ENCODE measurements around the gene MCTP1. TPM values are rescaled to one million over a fixed set of nuclear protein-coding genes. Genes with fewer than 3 reads are reported as not detected.

MCTP1 gene
- total RNA-seq, 1 experiment from 2014 or later: 0.44 TPM

DNA sequence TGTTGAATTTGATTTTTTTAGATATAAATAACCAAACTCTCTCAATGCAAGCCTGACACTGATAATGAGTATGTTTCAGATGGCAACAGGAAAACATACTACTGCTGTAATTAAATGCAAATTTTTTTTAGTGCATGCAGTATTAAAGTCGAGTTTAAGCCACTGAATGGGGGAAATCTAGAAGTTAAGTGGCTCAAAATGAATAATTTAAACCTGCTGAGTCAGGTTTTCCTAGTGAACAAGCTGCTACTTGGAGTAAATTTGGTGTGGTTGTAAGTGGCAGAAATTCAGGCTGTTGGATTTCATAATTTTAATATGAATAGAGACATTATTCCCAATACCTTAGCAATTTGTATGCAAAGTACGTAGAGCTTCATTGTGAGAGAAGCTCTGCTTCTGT is 544.6 kb downstream of the MCTP1 start:
- TF ChIP-seq, protein P1, sequence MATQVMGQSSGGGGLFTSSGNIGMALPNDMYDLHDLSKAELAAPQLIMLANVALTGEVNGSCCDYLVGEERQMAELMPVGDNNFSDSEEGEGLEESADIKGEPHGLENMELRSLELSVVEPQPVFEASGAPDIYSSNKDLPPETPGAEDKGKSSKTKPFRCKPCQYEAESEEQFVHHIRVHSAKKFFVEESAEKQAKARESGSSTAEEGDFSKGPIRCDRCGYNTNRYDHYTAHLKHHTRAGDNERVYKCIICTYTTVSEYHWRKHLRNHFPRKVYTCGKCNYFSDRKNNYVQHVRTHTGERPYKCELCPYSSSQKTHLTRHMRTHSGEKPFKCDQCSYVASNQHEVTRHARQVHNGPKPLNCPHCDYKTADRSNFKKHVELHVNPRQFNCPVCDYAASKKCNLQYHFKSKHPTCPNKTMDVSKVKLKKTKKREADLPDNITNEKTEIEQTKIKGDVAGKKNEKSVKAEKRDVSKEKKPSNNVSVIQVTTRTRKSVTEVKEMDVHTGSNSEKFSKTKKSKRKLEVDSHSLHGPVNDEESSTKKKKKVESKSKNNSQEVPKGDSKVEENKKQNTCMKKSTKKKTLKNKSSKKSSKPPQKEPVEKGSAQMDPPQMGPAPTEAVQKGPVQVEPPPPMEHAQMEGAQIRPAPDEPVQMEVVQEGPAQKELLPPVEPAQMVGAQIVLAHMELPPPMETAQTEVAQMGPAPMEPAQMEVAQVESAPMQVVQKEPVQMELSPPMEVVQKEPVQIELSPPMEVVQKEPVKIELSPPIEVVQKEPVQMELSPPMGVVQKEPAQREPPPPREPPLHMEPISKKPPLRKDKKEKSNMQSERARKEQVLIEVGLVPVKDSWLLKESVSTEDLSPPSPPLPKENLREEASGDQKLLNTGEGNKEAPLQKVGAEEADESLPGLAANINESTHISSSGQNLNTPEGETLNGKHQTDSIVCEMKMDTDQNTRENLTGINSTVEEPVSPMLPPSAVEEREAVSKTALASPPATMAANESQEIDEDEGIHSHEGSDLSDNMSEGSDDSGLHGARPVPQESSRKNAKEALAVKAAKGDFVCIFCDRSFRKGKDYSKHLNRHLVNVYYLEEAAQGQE (IDR thresholded peaks at IDR 0.05; ENCODE audit: low read depth): no peak
- no peaks in the 10 kb centered on the region for H4K20me1 ChIP-seq (ENCODE audit: insufficient read depth)
- ChIA-PET RAD21 (ENCODE audit: low non-redundant PET in 1 of 2, low total read pairs in 2 of 2, uncharacterized antibody in 2 of 2, unreplicated experiment in 2 of 2) (no interaction called here), CTCF (no interaction called here), POLR2A (interaction anchor here (0.5 kb wide), 1 partner anchor 1109 kb away, joined by 3 read pairs; no protein-coding TSS in a partner anchor)
- no peaks in the 10 kb centered on the region for H3K79me2 ChIP-seq (ENCODE audit: insufficient read depth, low read length)
- H2AFZ ChIP-seq (ENCODE audit: low read depth, low read length, poor library complexity, severe bottlenecking): no peak overlapping the region
- no peaks in the 10 kb centered on the region for H3K9me2 ChIP-seq (ENCODE audit: insufficient read depth)
- H3K9me3 ChIP-seq (ENCODE audit: control insufficient read depth in 1 of 2, insufficient read depth in 1 of 2, low read depth in 1 of 2, low read length in 2 of 2): no peaks in the 10 kb centered on the region
- no peak overlapping the region for H3K9ac ChIP-seq (ENCODE audit: low read length)
- H3K36me3 ChIP-seq (ENCODE audit: control insufficient read depth in 1 of 2, insufficient read depth in 2 of 2, low read length in 2 of 2): no peaks in the 10 kb centered on the region
- H3K27ac ChIP-seq (ENCODE audit: low read depth, low read length): no peak overlapping the region
- no peak overlapping the region for H3K4me3 ChIP-seq (replicated peaks in 1 of 2; ENCODE audit: low read depth in 1 of 2, low read length in 2 of 2)
- H3K4me2 ChIP-seq (ENCODE audit: low read length): no peak overlapping the region
- ATAC-seq (no peak), DNase-seq (ENCODE audit: low read depth, low spot score) (no peak)
- intact Hi-C loops (cut with micrococcal nuclease): no loop called here
- no peaks in the 10 kb centered on the region for H3K27me3 ChIP-seq (ENCODE audit: insufficient read depth, low read length)
- no peaks in the 10 kb centered on the region for H3K4me1 ChIP-seq (ENCODE audit: control insufficient read depth in 1 of 2, insufficient read depth in 2 of 2, low read length in 2 of 2)
- no TSS peak for BruUV-seq (replicated peaks)

DNA sequence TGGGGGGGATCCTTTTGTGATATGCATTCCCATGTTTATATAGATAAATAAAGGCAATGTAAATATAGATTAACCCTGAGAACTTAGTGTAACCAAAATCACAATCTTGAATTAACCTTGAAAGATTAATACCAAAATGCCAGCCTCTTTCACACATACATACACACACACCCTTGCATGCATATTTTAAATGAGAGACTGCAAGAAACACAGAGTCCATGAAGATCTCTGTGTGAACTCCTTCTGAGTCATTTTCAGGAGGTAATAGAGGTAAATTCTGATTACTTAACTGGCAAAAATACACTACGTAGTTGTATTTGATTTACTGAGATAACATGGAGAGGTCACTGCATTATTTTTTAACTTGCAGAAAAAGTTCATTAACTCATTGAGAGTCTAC is 548.4 kb downstream of the MCTP1 start:
- intact Hi-C loops (cut with micrococcal nuclease): loop anchor here (5.0 kb wide), 1 partner anchor 124 kb away; no protein-coding TSS in a partner anchor
- DNase-seq (ENCODE audit: low read depth, low spot score) (no peak), ATAC-seq (no peak)
- RAD21 ChIA-PET (ENCODE audit: low non-redundant PET in 1 of 2, low total read pairs in 2 of 2, uncharacterized antibody in 2 of 2, unreplicated experiment in 2 of 2): no interaction called here
- H3K36me3 ChIP-seq (ENCODE audit: control insufficient read depth in 1 of 2, insufficient read depth in 2 of 2, low read length in 2 of 2): no peaks in the 10 kb centered on the region
- CTCF ChIA-PET: interaction anchor here (0.6 kb wide), 1 partner anchor 837 kb away, joined by 4 read pairs; no protein-coding TSS in a partner anchor
- POLR2A ChIA-PET: no interaction called here
- H3K9me3 ChIP-seq (ENCODE audit: control insufficient read depth in 1 of 2, insufficient read depth in 1 of 2, low read depth in 1 of 2, low read length in 2 of 2): no peaks in the 10 kb centered on the region
- H3K27ac ChIP-seq (ENCODE audit: low read depth, low read length): no peak overlapping the region
- H3K4me1 ChIP-seq (ENCODE audit: control insufficient read depth in 1 of 2, insufficient read depth in 2 of 2, low read length in 2 of 2): no peaks in the 10 kb centered on the region
- no peaks in the 10 kb centered on the region for H3K27me3 ChIP-seq (ENCODE audit: insufficient read depth, low read length)
- no peaks in the 10 kb centered on the region for H3K9me2 ChIP-seq (ENCODE audit: insufficient read depth)
- H3K79me2 ChIP-seq (ENCODE audit: insufficient read depth, low read length): no peaks in the 10 kb centered on the region
- no peak overlapping the region for H3K9ac ChIP-seq (ENCODE audit: low read length)
- H2AFZ ChIP-seq (ENCODE audit: low read depth, low read length, poor library complexity, severe bottlenecking): no peak overlapping the region
- no peak overlapping the region for H3K4me3 ChIP-seq (replicated peaks in 1 of 2; ENCODE audit: low read depth in 1 of 2, low read length in 2 of 2)
- no peaks in the 10 kb centered on the region for H4K20me1 ChIP-seq (ENCODE audit: insufficient read depth)
- no peak overlapping the region for H3K4me2 ChIP-seq (ENCODE audit: low read length)
- BruUV-seq (replicated peaks): no TSS peak
- TF ChIP-seq POLR2AphosphoS5 (IDR thresholded peaks at IDR 0.05; ENCODE audit: low read depth, low read length): no peak
- TF ChIP-seq, protein P2, sequence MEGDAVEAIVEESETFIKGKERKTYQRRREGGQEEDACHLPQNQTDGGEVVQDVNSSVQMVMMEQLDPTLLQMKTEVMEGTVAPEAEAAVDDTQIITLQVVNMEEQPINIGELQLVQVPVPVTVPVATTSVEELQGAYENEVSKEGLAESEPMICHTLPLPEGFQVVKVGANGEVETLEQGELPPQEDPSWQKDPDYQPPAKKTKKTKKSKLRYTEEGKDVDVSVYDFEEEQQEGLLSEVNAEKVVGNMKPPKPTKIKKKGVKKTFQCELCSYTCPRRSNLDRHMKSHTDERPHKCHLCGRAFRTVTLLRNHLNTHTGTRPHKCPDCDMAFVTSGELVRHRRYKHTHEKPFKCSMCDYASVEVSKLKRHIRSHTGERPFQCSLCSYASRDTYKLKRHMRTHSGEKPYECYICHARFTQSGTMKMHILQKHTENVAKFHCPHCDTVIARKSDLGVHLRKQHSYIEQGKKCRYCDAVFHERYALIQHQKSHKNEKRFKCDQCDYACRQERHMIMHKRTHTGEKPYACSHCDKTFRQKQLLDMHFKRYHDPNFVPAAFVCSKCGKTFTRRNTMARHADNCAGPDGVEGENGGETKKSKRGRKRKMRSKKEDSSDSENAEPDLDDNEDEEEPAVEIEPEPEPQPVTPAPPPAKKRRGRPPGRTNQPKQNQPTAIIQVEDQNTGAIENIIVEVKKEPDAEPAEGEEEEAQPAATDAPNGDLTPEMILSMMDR (IDR thresholded peaks at IDR 0.05 in 2 of 3, conservative IDR thresholded peaks at IDR 0.05 in 1 of 3; ENCODE audit: borderline replicate concordance in 1 of 3, insufficient read depth in 1 of 3, low read depth in 2 of 3, low read length in 2 of 3): no peak
- no peak for TF ChIP-seq SRF (IDR thresholded peaks at IDR 0.05; ENCODE audit: low read depth)
- TF ChIP-seq, protein P3, sequence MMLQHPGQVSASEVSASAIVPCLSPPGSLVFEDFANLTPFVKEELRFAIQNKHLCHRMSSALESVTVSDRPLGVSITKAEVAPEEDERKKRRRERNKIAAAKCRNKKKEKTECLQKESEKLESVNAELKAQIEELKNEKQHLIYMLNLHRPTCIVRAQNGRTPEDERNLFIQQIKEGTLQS (IDR thresholded peaks at IDR 0.05): no peak
- TF ChIP-seq SP1 (IDR thresholded peaks at IDR 0.05; ENCODE audit: low read depth): no peak
- no peak for TF ChIP-seq ZFX (IDR thresholded peaks at IDR 0.05)
- TF ChIP-seq EZH2 (IDR thresholded peaks at IDR 0.05): no peak
- TF ChIP-seq, protein P4, sequence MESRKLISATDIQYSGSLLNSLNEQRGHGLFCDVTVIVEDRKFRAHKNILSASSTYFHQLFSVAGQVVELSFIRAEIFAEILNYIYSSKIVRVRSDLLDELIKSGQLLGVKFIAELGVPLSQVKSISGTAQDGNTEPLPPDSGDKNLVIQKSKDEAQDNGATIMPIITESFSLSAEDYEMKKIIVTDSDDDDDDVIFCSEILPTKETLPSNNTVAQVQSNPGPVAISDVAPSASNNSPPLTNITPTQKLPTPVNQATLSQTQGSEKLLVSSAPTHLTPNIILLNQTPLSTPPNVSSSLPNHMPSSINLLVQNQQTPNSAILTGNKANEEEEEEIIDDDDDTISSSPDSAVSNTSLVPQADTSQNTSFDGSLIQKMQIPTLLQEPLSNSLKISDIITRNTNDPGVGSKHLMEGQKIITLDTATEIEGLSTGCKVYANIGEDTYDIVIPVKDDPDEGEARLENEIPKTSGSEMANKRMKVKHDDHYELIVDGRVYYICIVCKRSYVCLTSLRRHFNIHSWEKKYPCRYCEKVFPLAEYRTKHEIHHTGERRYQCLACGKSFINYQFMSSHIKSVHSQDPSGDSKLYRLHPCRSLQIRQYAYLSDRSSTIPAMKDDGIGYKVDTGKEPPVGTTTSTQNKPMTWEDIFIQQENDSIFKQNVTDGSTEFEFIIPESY (IDR thresholded peaks at IDR 0.05; ENCODE audit: extremely low read depth, insufficient replicate concordance, low read length): no peak
- no peak for TF ChIP-seq CBX3 (IDR thresholded peaks at IDR 0.05; ENCODE audit: low read depth)
- TF ChIP-seq JUND (IDR thresholded peaks at IDR 0.05): no peak
- TF ChIP-seq CEBPB (IDR thresholded peaks at IDR 0.05; ENCODE audit: low read depth): no peak
- no peak for TF ChIP-seq SIN3A (IDR thresholded peaks at IDR 0.05; ENCODE audit: low read depth)
- TF ChIP-seq YY1 (IDR thresholded peaks at IDR 0.05; ENCODE audit: extremely low read depth, insufficient replicate concordance, low read depth, low read length): no peak

Measured in HCT116 (cell line).